GM18519 (cell line): ENCODE data around the gene ALG12.

Source experiments
- ATAC-seq: cut with Tn5 transposase; IDR thresholded peaks from one replicate; pipeline ENCODE4 v1.9.1; 2021; ENCODE audit warnings: mild to moderate bottlenecking, moderate library complexity; ENCODE audit not compliant: unreplicated experiment, low FRiP score

The ALG12 gene

DNA sequence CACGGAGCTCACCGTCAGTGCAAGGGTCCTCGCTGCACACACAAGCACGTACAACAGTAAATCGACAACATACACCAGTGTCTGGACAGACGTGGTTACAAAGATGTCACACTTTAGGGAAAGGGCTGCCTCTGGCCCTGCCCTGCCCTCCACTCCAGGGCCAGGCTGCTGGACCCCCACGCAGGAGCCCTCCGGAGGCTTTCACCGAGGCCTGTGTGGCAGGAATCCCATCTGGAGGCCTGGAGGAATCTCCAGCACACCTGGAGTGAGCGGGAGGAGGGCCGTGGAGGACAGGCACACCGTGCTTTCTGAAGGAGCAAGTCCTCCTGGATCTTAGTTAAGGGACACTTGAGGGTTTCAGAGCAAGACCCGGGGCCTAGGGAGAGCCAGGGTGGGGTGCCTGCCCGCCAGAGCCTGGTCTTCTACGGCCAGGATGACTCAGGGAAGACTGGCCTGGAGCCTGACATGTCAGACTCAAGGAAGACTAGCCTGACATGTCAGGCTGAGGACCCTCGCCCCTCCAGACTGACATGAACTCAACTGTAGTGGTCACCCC is 40.2 kb upstream of the ALG12 start:
- ATAC-seq, result no peak

DNA sequence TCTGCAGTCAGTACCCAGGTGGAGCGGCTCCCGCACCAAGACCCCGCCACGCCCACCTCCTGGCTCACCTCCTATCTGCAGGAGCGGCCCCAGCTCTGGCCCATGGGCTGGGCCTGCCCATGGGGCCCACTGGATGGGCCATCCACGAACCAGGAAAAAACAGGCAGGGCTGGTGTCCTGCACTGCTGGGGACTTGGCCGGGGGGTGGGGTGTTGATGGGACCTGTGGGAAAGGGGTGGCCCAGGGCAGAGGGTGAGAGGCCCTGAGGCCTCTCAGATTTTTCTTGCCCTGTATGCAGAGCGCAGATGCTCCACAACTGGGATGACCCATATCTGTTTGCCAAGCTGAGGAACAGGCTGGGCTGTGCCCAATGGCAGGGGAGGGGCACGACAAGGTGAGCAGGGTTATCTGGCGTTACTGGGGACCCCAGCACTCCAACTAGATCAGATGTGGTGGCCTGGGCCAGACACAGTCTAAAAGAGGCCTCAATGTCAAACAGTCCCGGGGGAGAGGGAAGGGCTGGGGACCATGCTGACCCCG is 39.7 kb upstream of the ALG12 start:
- ATAC-seq, result no peak

GRCh38 chr22:49956914-49957825 is 38.9 kb upstream of the ALG12 start:
- no peak for ATAC-seq

- ATAC-seq, result no peak
Observed at GRCh38 chr22:49956418-49956770, 38.2 kb upstream of the ALG12 start.

- ATAC-seq, result no peak
Observed at GRCh38 chr22:49955581-49956417, 37.6 kb upstream of the ALG12 start.

- ATAC-seq, result no peak
Observed at GRCh38 chr22:49954991-49955580, 36.8 kb upstream of the ALG12 start.

DNA sequence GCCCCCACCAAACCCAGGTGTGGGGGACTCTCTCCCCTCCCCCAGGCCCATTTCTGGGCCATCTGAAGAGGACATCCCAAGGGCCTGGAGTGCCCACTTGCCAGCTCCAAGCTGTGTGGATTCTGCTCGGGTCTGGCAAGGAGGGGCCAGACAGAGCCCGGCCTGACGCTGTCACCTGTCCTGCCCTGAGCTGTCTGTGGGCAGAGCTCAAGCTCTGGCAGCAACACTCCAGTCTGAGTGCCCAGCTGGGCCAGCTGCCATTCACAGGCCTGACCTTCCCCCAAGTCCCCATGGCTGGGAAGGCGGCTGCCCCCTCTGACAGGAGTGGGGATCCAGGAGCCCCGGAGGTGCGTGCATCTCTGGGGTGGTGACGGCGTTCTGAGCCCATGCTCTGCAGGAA is 36.1 kb upstream of the ALG12 start:
- no peak for ATAC-seq

- ATAC-seq, result no peak
Observed at GRCh38 chr22:49953680-49954344, 35.6 kb upstream of the ALG12 start.

DNA sequence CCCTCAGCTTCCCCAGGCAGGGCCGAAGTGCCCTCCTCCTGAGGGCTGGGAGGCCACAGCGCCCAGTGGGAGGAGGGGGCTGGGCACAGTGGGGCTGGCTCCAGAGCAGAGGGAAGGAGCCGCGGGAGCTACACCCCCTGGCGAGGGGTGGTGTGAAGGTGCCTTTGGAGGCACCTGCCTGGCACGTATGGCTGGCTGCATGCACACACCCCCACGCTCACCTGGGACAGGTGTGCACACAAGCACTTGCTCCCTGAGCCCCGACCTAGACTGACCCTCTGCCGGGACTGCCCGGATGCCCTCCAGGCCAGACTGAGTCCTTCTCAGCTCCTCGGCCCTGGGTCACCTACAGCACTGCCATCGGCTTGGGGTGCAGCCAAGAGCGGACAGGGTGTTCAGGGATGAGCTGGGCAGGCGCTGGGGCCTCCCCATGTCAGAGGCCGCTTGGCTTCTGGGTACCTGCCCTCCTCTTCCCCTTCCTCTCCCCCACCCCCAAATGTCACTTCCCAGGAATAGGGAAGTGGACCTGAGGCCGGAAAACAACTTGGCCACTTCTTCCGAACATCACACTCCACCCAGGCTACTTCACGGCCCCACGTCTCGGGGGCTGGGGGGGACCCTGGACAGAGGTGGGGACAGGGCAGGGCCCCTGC is 34.9 kb upstream of the ALG12 start:
- ATAC-seq, result no peak

DNA sequence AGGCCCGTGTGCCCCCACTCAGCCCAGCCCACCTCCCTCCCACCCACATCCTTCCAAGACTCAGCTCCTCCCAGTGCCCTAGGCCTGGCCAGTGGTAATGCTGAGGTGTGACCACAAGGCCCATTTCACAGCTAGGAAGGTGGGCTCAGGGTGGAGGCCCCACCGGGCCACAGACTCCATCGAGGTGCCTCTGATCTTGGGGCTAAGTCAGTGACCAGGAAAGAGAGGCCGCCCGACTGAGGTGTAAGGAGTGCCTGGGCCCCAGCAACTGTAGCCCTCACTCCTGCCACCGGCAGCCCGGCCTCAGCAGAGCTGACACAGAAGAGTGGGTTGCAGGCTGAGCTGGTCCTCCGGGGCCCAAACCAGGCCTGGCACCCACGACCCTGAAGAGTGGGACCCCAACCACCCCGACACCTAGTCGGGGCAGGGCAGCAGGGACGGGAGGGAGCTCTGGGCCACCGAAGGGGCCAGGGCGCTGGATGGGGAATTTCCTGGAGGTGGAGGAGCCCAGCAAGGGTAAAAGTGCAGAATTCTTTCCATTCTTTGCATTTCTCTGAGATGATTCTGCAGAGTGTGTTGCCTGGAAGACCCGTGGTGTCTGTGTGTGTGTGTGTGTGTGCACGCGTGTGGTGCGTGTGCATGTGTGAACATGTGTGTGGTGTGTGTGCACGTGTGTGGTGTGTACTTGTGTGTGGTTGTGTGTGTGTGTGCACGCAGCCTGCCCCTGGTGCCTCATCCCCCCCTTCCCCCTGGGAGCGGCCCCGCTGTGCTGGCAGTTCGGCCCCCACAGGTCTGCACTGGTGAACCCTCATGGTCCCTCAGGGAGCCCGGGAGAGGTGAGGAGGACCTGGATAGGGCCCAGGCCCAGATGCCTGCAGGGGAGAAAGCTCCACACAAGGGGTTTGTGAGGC is 34.0 kb upstream of the ALG12 start:
- no peak for ATAC-seq

DNA sequence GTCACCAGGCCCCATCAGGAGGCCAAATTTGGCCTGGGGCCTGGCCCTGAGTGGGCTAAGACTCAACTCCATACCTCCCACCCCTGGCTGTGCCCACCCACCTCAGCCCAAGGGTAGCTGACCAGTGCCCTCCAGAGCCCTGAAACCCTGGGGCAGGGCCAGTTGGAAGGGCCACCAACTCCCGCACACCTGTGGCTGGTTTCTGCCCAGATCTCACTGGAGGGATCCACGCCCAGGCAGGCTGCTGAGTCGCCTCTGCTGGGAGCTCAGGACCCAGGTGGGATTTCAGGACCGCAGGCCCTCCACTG is 33.4 kb upstream of the ALG12 start:
- no peak for ATAC-seq

DNA sequence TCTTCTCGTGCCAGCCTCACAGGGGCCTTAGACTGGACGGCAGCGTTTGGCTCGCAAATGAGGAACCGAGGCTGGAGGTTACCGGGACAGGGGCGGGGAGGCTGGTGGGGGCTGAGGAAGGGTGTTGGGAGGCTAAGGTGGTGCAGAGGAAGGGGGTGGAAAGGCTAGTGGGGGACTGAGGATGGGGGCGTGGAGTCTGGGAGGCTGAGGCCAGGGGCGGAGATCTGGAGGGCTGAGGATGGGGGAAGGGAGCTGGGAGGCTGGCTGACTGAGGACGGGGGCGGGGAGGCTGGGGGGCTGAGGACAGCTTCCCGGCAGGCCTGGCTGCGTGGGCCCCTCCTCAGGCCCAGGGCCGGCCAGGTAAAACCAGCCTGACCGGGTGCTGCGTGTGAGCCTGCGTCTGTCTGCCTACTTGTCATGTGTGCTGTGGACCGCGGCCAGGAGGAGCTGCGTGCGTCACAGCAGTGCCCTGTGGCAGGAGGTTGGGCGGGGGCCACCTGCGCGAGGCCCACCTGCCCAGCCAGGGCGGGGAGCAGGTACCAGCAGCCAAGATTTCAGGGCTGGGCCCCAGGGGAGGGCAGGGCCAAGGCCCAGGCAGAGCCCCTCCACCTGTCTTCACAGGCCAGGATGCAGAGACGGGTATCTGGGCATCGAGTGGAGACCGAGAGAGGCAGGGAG is 32.9 kb upstream of the ALG12 start:
- ATAC-seq, result no peak

DNA sequence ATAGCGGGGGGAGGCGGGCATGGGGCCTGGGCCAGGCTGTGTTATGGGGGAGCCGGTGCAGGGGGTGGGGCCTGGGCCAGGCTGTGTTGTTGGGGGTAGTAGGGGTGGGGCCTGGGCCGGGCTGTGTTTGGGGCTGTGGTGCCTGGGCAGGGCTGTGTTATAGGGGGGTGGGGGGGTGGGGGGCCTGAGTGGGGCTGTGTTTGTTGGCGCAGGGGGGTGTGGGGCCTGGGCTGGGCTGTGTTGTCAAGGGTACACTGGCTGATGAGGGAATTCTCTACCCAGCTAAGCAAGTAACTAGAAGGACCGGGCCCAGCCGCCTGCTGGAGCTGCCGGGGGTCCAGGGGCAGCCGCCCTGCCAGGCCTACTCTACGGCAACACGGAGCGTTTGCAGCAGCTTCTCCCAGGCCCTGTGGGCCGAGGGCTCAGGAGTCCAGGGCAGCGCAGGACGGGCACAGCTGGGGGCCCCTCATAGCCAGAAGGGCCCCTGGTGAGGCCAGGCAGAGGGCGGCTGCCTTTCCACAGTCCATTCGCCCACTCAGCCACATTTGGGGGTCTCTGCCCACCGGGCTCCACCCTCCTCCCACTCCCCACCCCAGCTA is 32.3 kb upstream of the ALG12 start:
- no peak for ATAC-seq

DNA sequence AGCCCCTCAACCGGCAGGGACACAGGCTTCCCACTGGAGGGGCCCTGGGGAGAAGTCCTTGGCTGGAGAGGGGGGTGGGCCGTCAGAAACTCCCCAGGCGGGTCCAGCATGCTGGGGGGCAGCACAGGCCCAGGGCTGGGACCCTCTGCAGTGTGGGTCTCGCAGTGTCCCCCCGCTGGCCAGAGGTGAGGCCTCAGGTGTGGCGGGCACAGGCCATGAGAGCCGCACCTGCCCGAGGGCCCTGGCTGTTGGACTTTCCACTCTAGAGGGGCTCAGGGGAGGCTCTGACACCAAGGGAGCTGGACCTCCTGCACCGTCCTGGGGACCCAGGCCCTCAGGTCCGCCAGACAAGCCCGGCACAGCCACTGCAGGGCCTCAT is 31.7 kb upstream of the ALG12 start:
- ATAC-seq, result no peak

DNA sequence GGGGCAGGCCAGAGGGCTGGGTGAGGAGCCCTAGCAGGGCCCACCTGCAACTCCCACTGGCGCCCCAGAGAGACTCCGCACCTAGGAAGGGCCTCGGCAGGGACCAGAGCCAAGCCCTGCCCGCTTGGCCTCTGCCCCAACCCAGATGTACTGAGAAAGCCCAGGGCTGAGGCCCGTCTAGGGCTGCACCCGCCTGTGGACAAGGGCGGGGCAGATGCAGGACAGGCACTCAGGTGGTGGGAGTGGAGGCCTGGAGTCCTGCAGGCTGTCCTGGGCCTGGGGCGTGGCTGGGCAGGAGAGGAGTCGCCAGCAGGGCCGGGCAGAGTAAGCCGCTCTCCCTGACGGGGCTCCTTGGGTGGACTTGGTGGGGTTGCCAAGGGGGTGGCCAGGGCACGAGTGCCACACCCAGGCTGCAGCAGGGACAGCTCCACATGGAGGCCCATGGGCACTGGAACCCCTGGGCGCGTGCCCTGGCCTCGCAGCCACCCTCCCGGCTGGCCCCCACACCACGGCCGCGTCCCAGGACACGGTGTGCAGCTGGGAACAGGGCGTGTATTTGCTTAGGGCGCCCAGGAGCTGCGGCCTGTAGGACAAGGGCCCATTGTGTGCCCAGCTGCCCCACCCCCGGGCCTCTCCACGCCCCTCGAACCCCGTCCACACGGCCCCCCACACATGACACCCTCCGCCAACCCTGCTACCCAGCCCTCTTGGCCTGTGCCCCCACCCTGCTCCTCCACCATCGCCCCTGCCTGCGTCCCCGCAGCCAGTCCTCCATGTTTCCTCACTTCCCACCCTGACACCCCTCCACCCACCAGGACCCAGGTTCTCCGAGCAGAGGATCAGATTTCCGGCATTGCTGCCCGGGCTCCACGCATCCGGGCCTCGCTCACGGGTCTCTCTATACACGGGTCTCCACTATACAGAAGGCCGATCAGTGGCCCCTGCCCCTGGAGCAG is 31.0 kb upstream of the ALG12 start:
- ATAC-seq, result no peak

DNA sequence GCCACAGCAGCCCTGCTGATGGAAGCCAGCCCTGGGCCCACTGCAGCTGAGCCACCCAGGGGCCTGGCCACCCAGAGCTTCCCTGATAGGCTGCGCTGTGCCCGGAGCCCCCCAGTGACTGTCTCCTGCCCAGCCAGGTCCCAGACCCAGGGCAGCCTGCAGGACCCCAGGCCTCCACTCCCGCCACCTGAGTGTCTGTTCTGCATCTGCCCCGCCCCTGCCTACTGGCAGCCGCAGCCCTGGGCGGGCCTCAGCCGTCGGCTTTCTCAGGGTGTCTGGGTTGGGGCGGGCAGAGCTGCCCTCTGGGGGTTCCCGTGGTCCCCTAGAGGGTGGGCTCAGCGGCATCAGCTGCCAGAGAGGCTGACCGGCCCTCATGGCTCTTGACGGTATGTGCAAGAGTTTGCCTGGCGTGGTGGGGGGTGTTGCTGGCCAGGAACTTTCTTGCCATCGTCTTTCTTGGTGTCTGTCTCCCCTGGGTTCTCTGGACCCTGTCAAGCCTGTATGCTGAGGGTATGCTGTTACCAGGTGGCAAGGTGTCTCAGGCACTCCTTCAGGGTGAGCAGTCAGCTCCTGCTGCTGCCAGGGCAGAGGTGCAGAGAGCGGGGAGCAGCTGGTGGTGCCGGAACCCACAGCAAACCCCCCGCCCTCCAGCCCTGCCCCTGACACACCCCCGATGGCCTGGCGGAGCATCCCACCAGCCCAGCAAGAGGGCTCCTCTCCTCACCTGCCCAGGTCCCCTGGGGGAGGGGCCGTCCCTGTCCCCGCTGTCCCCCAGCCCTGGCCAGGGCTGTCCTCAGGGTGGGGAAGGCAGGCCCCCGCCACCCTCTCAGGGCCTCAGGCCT is 30.1 kb upstream of the ALG12 start:
- no peak for ATAC-seq
